ENCODE measurements around the gene PEAK3. TPM values are rescaled to one million over a fixed set of nuclear protein-coding genes. Genes with fewer than 3 reads are reported as not detected.
A peak's percentile ranks its signal among the peaks of the same experiment; 100 is the strongest.

Gene PEAK3
- total RNA-seq, 4 donors from 2014 or later, result 0.26 to 0.40 TPM; not detected in 2

- Histone ChIP-seq H3K36me3 (no peaks in the 10 kb centered on the region), H3K27me3 (no peaks in the 10 kb centered on the region), H3K4me3 (no peak overlapping the region), H3K4me1 (peaks cover 3 to 16% of the 10 kb centered on the region in 2 donors), H3K27ac (no peak overlapping the region), H3K9me3 (no peaks in the 10 kb centered on the region)
- no peak for DNase-seq
- intact Hi-C loops (cut with DNase I; ENCODE audit: low total_unique reads), result loop anchor here (10.0 kb wide), 1 partner anchor 122 kb away; the partner anchor contains the start of gene AP3D1
- TF ChIP-seq POLR2A (IDR thresholded peaks at IDR 0.05), result no peak
- TF ChIP-seq, protein P1, sequence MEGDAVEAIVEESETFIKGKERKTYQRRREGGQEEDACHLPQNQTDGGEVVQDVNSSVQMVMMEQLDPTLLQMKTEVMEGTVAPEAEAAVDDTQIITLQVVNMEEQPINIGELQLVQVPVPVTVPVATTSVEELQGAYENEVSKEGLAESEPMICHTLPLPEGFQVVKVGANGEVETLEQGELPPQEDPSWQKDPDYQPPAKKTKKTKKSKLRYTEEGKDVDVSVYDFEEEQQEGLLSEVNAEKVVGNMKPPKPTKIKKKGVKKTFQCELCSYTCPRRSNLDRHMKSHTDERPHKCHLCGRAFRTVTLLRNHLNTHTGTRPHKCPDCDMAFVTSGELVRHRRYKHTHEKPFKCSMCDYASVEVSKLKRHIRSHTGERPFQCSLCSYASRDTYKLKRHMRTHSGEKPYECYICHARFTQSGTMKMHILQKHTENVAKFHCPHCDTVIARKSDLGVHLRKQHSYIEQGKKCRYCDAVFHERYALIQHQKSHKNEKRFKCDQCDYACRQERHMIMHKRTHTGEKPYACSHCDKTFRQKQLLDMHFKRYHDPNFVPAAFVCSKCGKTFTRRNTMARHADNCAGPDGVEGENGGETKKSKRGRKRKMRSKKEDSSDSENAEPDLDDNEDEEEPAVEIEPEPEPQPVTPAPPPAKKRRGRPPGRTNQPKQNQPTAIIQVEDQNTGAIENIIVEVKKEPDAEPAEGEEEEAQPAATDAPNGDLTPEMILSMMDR (IDR thresholded peaks at IDR 0.05), result no peak
Measured at GRCh38 chr19:2277138-2277537, 4.8 kb downstream of the PEAK3 start.

DNA sequence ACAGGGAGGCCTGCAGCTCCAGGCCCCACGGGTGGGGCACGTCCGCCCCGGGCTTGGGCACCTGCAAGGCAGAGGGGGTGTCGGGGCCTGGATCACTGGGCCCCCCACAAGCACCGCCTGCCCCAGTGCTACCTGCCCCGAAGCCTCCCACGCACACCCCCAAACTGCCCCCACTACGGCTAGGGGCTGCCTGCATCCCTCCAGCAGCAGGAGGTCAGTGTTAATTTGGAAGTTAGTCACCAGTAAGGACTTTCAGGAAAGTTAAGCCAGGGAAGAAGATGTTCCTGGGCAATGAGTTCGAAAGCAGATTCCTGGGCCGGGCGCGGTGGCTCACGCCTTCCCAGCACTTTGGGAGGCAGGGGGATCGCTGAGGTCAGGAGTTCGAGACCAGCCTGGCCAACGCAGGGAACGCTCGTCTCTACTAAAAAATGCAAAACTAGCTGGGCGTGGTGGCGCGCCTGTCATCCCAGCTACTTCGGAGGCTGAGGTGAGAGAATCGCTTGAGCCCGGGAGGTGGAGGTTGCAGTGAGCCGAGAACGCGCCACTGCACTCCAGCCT, 5.5 kb downstream of the PEAK3 start:
- H3K27ac ChIP-seq, result no peak overlapping the region
- no peaks in the 10 kb centered on the region for H3K9me3 ChIP-seq
- no peak for DNase-seq
- no peaks in the 10 kb centered on the region for H3K27me3 ChIP-seq
- intact Hi-C loops (cut with DNase I; ENCODE audit: low total_unique reads), result loop anchor here (10.0 kb wide), 1 partner anchor 122 kb away; the partner anchor contains the start of gene AP3D1
- no peak overlapping the region for H3K4me3 ChIP-seq
- H3K4me1 ChIP-seq, result peaks cover 3 to 15% of the 10 kb centered on the region in 2 donors
- H3K36me3 ChIP-seq, result no peaks in the 10 kb centered on the region
- no peak for TF ChIP-seq POLR2A (IDR thresholded peaks at IDR 0.05)
- TF ChIP-seq, protein P1 (IDR thresholded peaks at IDR 0.05), result no peak

DNA sequence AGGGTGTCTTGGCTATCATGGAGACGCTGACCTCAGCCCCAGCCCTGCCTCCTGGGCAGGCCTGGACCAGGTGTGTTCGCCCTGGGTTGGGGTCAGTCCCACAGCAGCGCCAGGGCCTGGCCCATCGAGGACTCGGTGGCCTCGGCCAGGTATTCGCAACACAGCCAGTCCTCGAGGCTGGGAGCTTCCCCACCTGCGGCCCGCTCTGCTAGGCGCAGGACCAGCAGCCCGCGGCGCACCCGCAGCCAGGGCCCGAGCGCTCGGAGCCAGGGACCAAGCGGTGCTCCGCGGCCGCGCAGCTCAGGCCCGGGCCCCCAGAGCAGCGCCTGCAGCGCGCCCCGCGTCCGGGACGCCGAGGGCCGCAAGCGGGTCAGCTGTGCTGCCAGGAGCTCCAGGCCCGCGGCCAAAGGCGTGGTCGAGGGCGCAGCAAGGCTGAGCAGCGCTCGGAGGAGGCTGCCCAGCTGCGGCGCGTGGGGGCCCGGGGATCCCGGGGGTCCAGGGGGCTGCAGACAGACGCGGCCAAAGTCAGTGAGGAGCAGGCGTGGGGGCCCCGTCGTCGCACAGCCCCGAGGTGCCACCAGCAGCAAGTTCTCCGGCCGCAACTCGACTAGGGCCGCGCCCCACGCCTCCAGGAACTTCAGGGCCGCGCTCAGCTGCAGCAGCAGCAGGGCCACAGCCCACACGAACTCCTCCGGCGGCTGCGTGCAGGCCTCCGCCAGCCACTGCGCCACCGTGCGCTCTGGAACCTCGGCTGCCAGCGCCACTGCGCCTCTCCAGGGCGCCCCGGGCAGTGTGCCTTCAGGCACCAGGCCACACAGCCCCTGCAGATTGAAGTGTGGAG, 6.2 kb downstream of the PEAK3 start:
- Histone ChIP-seq H3K4me3 (peak overlapping the region in 1 of 2 donors; percentile 8), H3K4me1 (peaks cover 3 to 15% of the 10 kb centered on the region in 2 donors), H3K9me3 (no peaks in the 10 kb centered on the region), H3K27me3 (no peaks in the 10 kb centered on the region), H3K36me3 (no peaks in the 10 kb centered on the region), H3K27ac (peak overlapping the region in 1 of 2 donors; percentile 3)
- peak in 1 of 2 donors; percentile 61 for DNase-seq
- TF ChIP-seq, protein P1 (IDR thresholded peaks at IDR 0.05), result no peak
- TF ChIP-seq POLR2A (IDR thresholded peaks at IDR 0.05), result no peak
- intact Hi-C loops (cut with DNase I; ENCODE audit: low total_unique reads), result loop anchor here (10.0 kb wide), 1 partner anchor 121 kb away; the partner anchor contains the start of gene AP3D1

GRCh38 chr19:2274931-2275535, 6.9 kb downstream of the PEAK3 start:
- intact Hi-C loops (cut with DNase I; ENCODE audit: low total_unique reads), result loop anchor here (5.0 to 10.0 kb wide), 2 partner anchors 38 to 120 kb away; partner anchors contain the start of genes AP3D1, PLEKHJ1 and SF3A2
- TF ChIP-seq, protein P1 (IDR thresholded peaks at IDR 0.05), result peak; percentile 36 to 69 (median 54)
- no peak for TF ChIP-seq POLR2A (IDR thresholded peaks at IDR 0.05)
- Histone ChIP-seq H3K27me3 (no peaks in the 10 kb centered on the region), H3K4me1 (peaks cover 3 to 15% of the 10 kb centered on the region in 2 donors), H3K9me3 (no peaks in the 10 kb centered on the region), H3K4me3 (no peak overlapping the region), H3K36me3 (no peaks in the 10 kb centered on the region), H3K27ac (peak overlapping the region; percentile 3 to 11)
- peak in 1 of 2 donors; percentile 67 for DNase-seq

Data from uterus (tissue), 4 donors.